Left renal pelvis (tissue), 4 donors: Measurements from ENCODE around the gene CHD9. TPM values are rescaled to one million over a fixed set of nuclear protein-coding genes. Genes with fewer than 3 reads are reported as not detected.
A peak's percentile ranks its signal among the peaks of the same experiment; 100 is the strongest.

Experiments
- DNase-seq, 4 donors: peaks; one replicate each; pipeline ENCODE4 v3.0.0-alpha.2; 2013; ENCODE audit warnings: low read depth in 4 of 4, low spot score in 3 of 4
- polyA plus RNA-seq, 4 donors: library from polyadenylated mRNA; unstranded; fragments of 120-200 nt; gene quantifications; one replicate each; pipeline ENCODE4 v1.2.1, GENCODE V29; 2013; ENCODE audit not compliant: insufficient read length in 4 of 4

The CHD9 gene
- polyA plus RNA-seq, 4 donors: 55.3 to 62.6 (median 59.7) TPM

- no peak for DNase-seq
Measured at GRCh38 chr16:53090591-53091411, 36.0 kb downstream of the CHD9 start.

- no peak for DNase-seq
Measured at GRCh38 chr16:53091466-53092211, 36.8 kb downstream of the CHD9 start.

- DNase-seq: no peak
Measured at GRCh38 chr16:53092284-53092683, 37.5 kb downstream of the CHD9 start.

- DNase-seq: no peak
Measured at GRCh38 chr16:53093162-53093744, 38.5 kb downstream of the CHD9 start.

GRCh38 chr16:53094013-53094630 lies 39.3 kb downstream of the CHD9 start:
- no peak for DNase-seq

- DNase-seq: no peak
Measured at GRCh38 chr16:53097190-53097589, 42.4 kb downstream of the CHD9 start.

GRCh38 chr16:53098526-53099317 lies 43.9 kb downstream of the CHD9 start:
- peak in 1 of 4 donors; percentile 50 for DNase-seq

GRCh38 chr16:53099318-53100130 lies 44.7 kb downstream of the CHD9 start:
- DNase-seq: peak; percentile 72 to 78 (median 74)

GRCh38 chr16:53100131-53100748 lies 45.4 kb downstream of the CHD9 start:
- no peak for DNase-seq

GRCh38 chr16:53100889-53101288 lies 46.1 kb downstream of the CHD9 start:
- no peak for DNase-seq

GRCh38 chr16:53103811-53104210 lies 49.0 kb downstream of the CHD9 start:
- DNase-seq: no peak

- no peak for DNase-seq
Measured at GRCh38 chr16:53105565-53105964, 50.8 kb downstream of the CHD9 start.

GRCh38 chr16:53111078-53111791 lies 56.4 kb downstream of the CHD9 start:
- no peak for DNase-seq

GRCh38 chr16:53112015-53112414 lies 57.2 kb downstream of the CHD9 start:
- no peak for DNase-seq

GRCh38 chr16:53115047-53115446 lies 60.3 kb downstream of the CHD9 start:
- DNase-seq: no peak

GRCh38 chr16:53115773-53116172 lies 61.0 kb downstream of the CHD9 start:
- no peak for DNase-seq

GRCh38 chr16:53121043-53121620 lies 66.3 kb downstream of the CHD9 start:
- no peak for DNase-seq

- DNase-seq: no peak
Measured at GRCh38 chr16:53121661-53122060, 66.9 kb downstream of the CHD9 start.
